Body of pancreas (tissue), 4 donors: Measurements from ENCODE around the gene CDR2. TPM values are rescaled to one million over a fixed set of nuclear protein-coding genes. Genes with fewer than 3 reads are reported as not detected.

Source experiments
- ATAC-seq: fragments of 150-250 bp; one replicate; pipeline ENCODE4 v1.9.1; 2016
- DNase-seq, 4 donors: peaks; one replicate each; pipeline ENCODE4 v3.0.0-alpha.2; 2019
- H3K27ac ChIP-seq, 4 donors: fragments of 200-600 bp; sonication (generic); 1 replicate in 3 of 4; 2 replicates in 1 of 4; pipeline versions ENCODE4 v1.5.1 to v1.6.1; 2016 to 2019; ENCODE audit warnings: mild to moderate bottlenecking in 1 of 4, mixed read lengths in 1 of 4, moderate library complexity in 1 of 4
- H3K27me3 ChIP-seq, 2 donors: fragments of 200-600 bp; sonication (generic); one replicate each; pipeline ENCODE4 v1.6.0; 2016; ENCODE audit warnings: mild to moderate bottlenecking in 1 of 2
- H3K36me3 ChIP-seq, 2 donors: fragments of 200-600 bp; sonication (generic); replicated peaks in 1 of 2; 2 replicates each; pipeline ENCODE4 v1.5.1; 2016; ENCODE audit warnings: low read depth in 2 of 2; ENCODE audit not compliant: insufficient read depth in 1 of 2
- H3K4me1 ChIP-seq: fragments of 200-600 bp; sonication (generic); one replicate; pipeline ENCODE4 v1.6.0; 2016
- H3K4me3 ChIP-seq, 2 donors: fragments of 200-600 bp; sonication (generic); 1 replicate in 1 of 2; 2 replicates in 1 of 2; pipeline ENCODE4 v1.5.1; 2016 to 2019
- H3K9me3 ChIP-seq, 3 donors: fragments of 200-600 bp; sonication (generic); 1 replicate in 2 of 3; 2 replicates in 1 of 3; pipeline ENCODE4 v1.5.1; 2016
- CTCF ChIP-seq, 7 experiments: fragments of 450-650 bp in 4 of 7; fragments of 200-600 bp in 3 of 7; sonication (generic) in 3 of 7; IDR thresholded peaks; one replicate each; pipeline ENCODE4 v1.5.1; 2016 to 2019; ENCODE audit warnings: antibody characterized with exemption in 7 of 7
- POLR2A ChIP-seq, 3 donors: fragments of 450-650 bp; IDR thresholded peaks; one replicate each; pipeline ENCODE4 v1.6.1; 2016; ENCODE audit warnings: antibody characterized with exemption in 3 of 3, mild to moderate bottlenecking in 2 of 3
- WGBS, 2 donors: methylation state at CpG; one replicate each; pipeline ENCODE4 v1.1.5; 2017; 5-methylcytosine and 5-hydroxymethylcytosine counted together
- intact Hi-C: fragments of 100-400 bp; cut with DNase I; formaldehyde crosslinking; loops from one replicate; pipeline ENCODE4 v1.15.1; 2023
- total RNA-seq, 2 donors: library from RNA; depleted of rRNA; stranded (reverse); fragments of >200 nt; gene quantifications; one replicate each; pipeline ENCODE4 v1.1.0, GENCODE V29; 2016

CDR2 gene
- total RNA-seq, 2 donors from 2014 or later = 15.8 to 16.8 TPM

- ATAC-seq (no peak), DNase-seq (no peak)
- no peak overlapping the region for H3K27ac ChIP-seq
- peaks cover 0 to 31% of the 10 kb centered on the region in 2 donors for H3K36me3 ChIP-seq
- H3K9me3 ChIP-seq = no peaks in the 10 kb centered on the region
- H3K4me1 ChIP-seq = no peaks in the 10 kb centered on the region
- WGBS, 2 donors = 94% methylated on average over 7 to 24 of the region's 24 CpGs
- no peak overlapping the region for H3K4me3 ChIP-seq
- TF ChIP-seq POLR2A (IDR thresholded peaks at IDR 0.05) (no peak), CTCF (IDR thresholded peaks at IDR 0.05) (no peak)
- H3K27me3 ChIP-seq = no peaks in the 10 kb centered on the region
- intact Hi-C loops = loop anchor here (10.0 kb wide), 2 partner anchors 104 to 304 kb away; partner anchors contain the start of genes EEF2K, MOSMO and PDZD9
Observed at GRCh38 chr16:22308824-22309520, 65.4 kb downstream of the CDR2 start.

DNA sequence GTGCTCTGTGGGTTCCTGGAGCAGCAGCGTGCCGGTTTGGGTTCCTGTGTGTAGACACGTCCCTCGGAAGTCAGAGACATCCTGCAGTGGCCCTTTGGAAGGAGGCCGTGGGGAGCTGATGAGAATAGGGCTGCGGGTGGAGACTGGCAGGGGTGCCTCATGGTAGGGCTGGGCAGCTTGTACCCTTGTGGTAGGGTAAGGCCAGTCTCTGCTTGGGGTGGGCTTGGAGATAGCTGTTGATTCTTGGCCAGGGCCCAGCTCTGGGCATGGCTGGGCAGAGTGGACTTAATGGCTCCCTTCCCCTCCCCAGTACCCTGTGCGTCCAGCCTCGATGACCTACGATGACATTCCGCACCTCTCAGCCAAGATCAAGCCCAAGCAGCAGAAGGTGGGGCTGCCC, 66.6 kb downstream of the CDR2 start:
- Histone ChIP-seq H3K9me3 (no peaks in the 10 kb centered on the region), H3K4me1 (no peaks in the 10 kb centered on the region), H3K36me3 (peaks cover 0 to 31% of the 10 kb centered on the region in 2 donors), H3K27ac (no peak overlapping the region), H3K4me3 (no peak overlapping the region), H3K27me3 (no peaks in the 10 kb centered on the region)
- TF ChIP-seq POLR2A (IDR thresholded peaks at IDR 0.05) (no peak), CTCF (IDR thresholded peaks at IDR 0.05) (no peak)
- DNase-seq (no peak), ATAC-seq (no peak)
- WGBS, 2 donors = 93 to 94% methylated on average over 10 of the region's 10 CpGs
- intact Hi-C loops = loop anchor here (10.0 kb wide), 2 partner anchors 103 to 303 kb away; partner anchors contain the start of genes EEF2K, MOSMO and PDZD9

DNA sequence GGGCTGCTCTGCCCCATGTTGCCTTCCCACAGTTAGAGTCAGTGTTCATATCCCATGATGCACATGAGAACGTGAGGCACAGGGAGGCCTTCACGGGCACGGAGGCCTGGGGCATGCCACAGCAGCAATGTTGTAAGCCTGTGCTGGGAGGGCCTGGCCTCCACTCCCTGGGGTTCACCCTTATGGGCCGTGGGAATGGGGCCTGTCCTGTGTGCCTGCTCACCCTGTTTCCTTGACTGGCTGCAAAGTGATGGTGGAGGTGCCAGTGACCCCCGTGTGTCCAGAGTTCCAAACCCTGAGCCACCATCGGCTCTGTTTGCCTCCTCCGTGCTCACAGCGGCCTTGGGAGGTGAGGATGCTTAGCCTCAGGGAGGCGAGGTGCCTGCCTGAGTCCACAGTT, 67.6 kb downstream of the CDR2 start:
- no peak overlapping the region for H3K4me3 ChIP-seq
- H3K9me3 ChIP-seq = no peaks in the 10 kb centered on the region
- no peaks in the 10 kb centered on the region for H3K27me3 ChIP-seq
- no peak for DNase-seq
- H3K27ac ChIP-seq = no peak overlapping the region
- peaks cover 0 to 28% of the 10 kb centered on the region in 2 donors for H3K36me3 ChIP-seq
- WGBS, 2 donors = 85 to 100% methylated on average over 1 to 8 of the region's 9 CpGs
- intact Hi-C loops = loop anchor here (10.0 kb wide), 2 partner anchors 102 to 302 kb away; partner anchors contain the start of genes EEF2K, MOSMO and PDZD9
- ATAC-seq = no peak
- H3K4me1 ChIP-seq = no peaks in the 10 kb centered on the region
- TF ChIP-seq CTCF (IDR thresholded peaks at IDR 0.05) (no peak), POLR2A (IDR thresholded peaks at IDR 0.05) (no peak)

DNA sequence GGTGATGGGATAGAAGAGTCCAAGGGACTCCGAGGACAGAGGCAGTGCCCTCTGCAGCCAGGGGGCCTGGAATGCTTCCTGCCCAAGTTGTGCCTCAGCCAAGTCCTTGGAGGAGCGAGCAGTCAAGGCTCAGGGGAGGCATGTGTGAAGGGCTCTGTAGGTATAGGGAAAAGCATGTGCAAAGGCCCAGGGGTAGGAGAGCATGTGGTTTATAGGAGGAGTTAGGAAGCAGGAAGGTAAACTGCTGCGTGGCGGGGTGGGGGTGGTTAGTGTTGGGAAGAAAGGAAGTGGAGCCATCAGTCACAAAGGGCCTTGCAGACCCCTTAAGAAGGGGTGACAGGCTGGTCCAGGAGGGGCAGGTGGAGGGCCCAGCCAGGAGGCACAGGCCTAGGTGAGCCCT, 70.0 kb downstream of the CDR2 start:
- peaks cover 15% of the 10 kb centered on the region for H3K4me1 ChIP-seq
- H3K9me3 ChIP-seq = no peaks in the 10 kb centered on the region
- intact Hi-C loops = loop anchor here (10.0 kb wide), 2 partner anchors 100 to 300 kb away; partner anchors contain the start of genes EEF2K, MOSMO and PDZD9
- DNase-seq (no peak), ATAC-seq (no peak)
- no peaks in the 10 kb centered on the region for H3K27me3 ChIP-seq
- no peak overlapping the region for H3K4me3 ChIP-seq
- no peak overlapping the region for H3K27ac ChIP-seq
- WGBS, 2 donors = 86 to 95% methylated on average over 4 of the region's 4 CpGs
- peaks cover 0 to 23% of the 10 kb centered on the region in 2 donors for H3K36me3 ChIP-seq
- TF ChIP-seq POLR2A (IDR thresholded peaks at IDR 0.05) = no peak
- TF ChIP-seq CTCF (IDR thresholded peaks at IDR 0.05) = no peak
